ENCODE results near the gene ZNF670. TPM values are rescaled to one million over a fixed set of nuclear protein-coding genes. Genes with fewer than 3 reads are reported as not detected.
"Not testable (repeated sequence)": the region's sequence is repeated elsewhere in the genome, so short reads cannot be mapped to it uniquely, and the experiment has no call there.

ZNF670 gene
- total RNA-seq, 8 experiments from 2014 or later = 1.7 to 15.2 (median 8.6) TPM

- no peak for ATAC-seq (replicated peaks in 6 of 8)
- in situ Hi-C loops (cut with MboI; ENCODE audit: low pct_unique_long_range_greater_than_20kb in 2 of 9, low sequenced_read_pairs in 9 of 9, unreplicated experiment in 9 of 9) = loop anchor here in 1 of 9 experiments (25.0 kb wide), 1 partner anchor 98 kb away; no protein-coding TSS in a partner anchor
- WGBS, 10 experiments = 35 to 100% (median 91%) methylated on average over 1 to 4 of the region's 4 CpGs
- H3K4me1 ChIP-seq (replicated peaks in 1 of 2) = no peaks in the 10 kb centered on the region
- no peak overlapping the region for H3K27ac ChIP-seq
- H3K4me3 ChIP-seq = no peak overlapping the region
Observed at GRCh38 chr1:247060771-247061170, 17.8 kb downstream of the ZNF670 start.

- no peak for ATAC-seq (replicated peaks in 6 of 8)
- WGBS, 10 experiments = 69 to 100% (median 96%) methylated on average over 1 to 2 of the region's 2 CpGs
- Histone ChIP-seq H3K4me3 (no peak overlapping the region), H3K27ac (no peak overlapping the region), H3K4me1 (replicated peaks in 1 of 2) (no peaks in the 10 kb centered on the region)
- in situ Hi-C loops (cut with MboI; ENCODE audit: low pct_unique_long_range_greater_than_20kb in 2 of 9, low sequenced_read_pairs in 9 of 9, unreplicated experiment in 9 of 9) = loop anchor here in 1 of 9 experiments (25.0 kb wide), 1 partner anchor 94 kb away; no protein-coding TSS in a partner anchor
Observed at GRCh38 chr1:247056071-247056470, 22.5 kb downstream of the ZNF670 start.

- 25 to 80% (median 60%) methylated on average over 1 to 2 of the region's 2 CpGs; no CpG with 5 or more reads in 2 of the 10 experiments for WGBS, 10 experiments
- no peaks in the 10 kb centered on the region for H3K4me1 ChIP-seq (replicated peaks in 1 of 2)
- no peak overlapping the region for H3K27ac ChIP-seq
- no peak overlapping the region for H3K4me3 ChIP-seq
- no peak for ATAC-seq (replicated peaks in 6 of 8)
- in situ Hi-C loops (cut with MboI; ENCODE audit: low pct_unique_long_range_greater_than_20kb in 2 of 9, low sequenced_read_pairs in 9 of 9, unreplicated experiment in 9 of 9) = loop anchor here in 1 of 9 experiments (25.0 kb wide), 1 partner anchor 93 kb away; no protein-coding TSS in a partner anchor
Observed at GRCh38 chr1:247054992-247055415, 23.6 kb downstream of the ZNF670 start.

- WGBS, 10 experiments = 83 to 100% (median 100%) methylated on average over 1 to 2 of the region's 2 CpGs; no CpG with 5 or more reads in 3 of the 10 experiments
- H3K27ac ChIP-seq = no peak overlapping the region
- no peak for ATAC-seq (replicated peaks in 6 of 8)
- no peak overlapping the region for H3K4me3 ChIP-seq
- in situ Hi-C loops (cut with MboI; ENCODE audit: low pct_unique_long_range_greater_than_20kb in 2 of 9, low sequenced_read_pairs in 9 of 9, unreplicated experiment in 9 of 9) = no loop called here
- no peaks in the 10 kb centered on the region for H3K4me1 ChIP-seq (replicated peaks in 1 of 2)
Observed at GRCh38 chr1:247047702-247048101, 30.9 kb downstream of the ZNF670 start.

- H3K4me1 ChIP-seq (replicated peaks in 1 of 2) = no peaks in the 10 kb centered on the region
- H3K27ac ChIP-seq = no peak overlapping the region
- no peak overlapping the region for H3K4me3 ChIP-seq
- ATAC-seq (replicated peaks in 6 of 8) = no peak
- 80 to 100% (median 87%) methylated on average over 1 to 2 of the region's 2 CpGs; no CpG with 5 or more reads in 4 of the 10 experiments for WGBS, 10 experiments
- in situ Hi-C loops (cut with MboI; ENCODE audit: low pct_unique_long_range_greater_than_20kb in 2 of 9, low sequenced_read_pairs in 9 of 9, unreplicated experiment in 9 of 9) = no loop called here
Observed at GRCh38 chr1:247047260-247047659, 31.4 kb downstream of the ZNF670 start.

- in situ Hi-C loops (cut with MboI; ENCODE audit: low pct_unique_long_range_greater_than_20kb in 2 of 9, low sequenced_read_pairs in 9 of 9, unreplicated experiment in 9 of 9) = no loop called here
- WGBS, 10 experiments = 71 to 98% (median 93%) methylated on average over 4 to 5 of the region's 5 CpGs; no CpG with 5 or more reads in 2 of the 10 experiments
- Histone ChIP-seq H3K27ac (no peak overlapping the region), H3K4me1 (replicated peaks in 1 of 2) (no peaks in the 10 kb centered on the region), H3K4me3 (no peak overlapping the region)
- no peak for ATAC-seq (replicated peaks in 6 of 8)
Observed at GRCh38 chr1:247043406-247043805, 35.2 kb downstream of the ZNF670 start.

- 78 to 100% (median 94%) methylated on average over 1 to 6 of the region's 6 CpGs for WGBS, 10 experiments
- H3K4me1 ChIP-seq (replicated peaks in 1 of 2) = no peaks in the 10 kb centered on the region
- in situ Hi-C loops (cut with MboI; ENCODE audit: low pct_unique_long_range_greater_than_20kb in 2 of 9, low sequenced_read_pairs in 9 of 9, unreplicated experiment in 9 of 9) = no loop called here
- ATAC-seq (replicated peaks in 6 of 8) = no peak
- no peak overlapping the region for H3K27ac ChIP-seq
- H3K4me3 ChIP-seq = no peak overlapping the region
Observed at GRCh38 chr1:247037511-247038320, 40.9 kb downstream of the ZNF670 start.

- in situ Hi-C loops (cut with MboI; ENCODE audit: low pct_unique_long_range_greater_than_20kb in 2 of 9, low sequenced_read_pairs in 9 of 9, unreplicated experiment in 9 of 9); H3K4me1 ChIP-seq (replicated peaks in 1 of 2); ATAC-seq (replicated peaks in 6 of 8); H3K27ac ChIP-seq; H3K4me3 ChIP-seq: not testable (repeated sequence)
- no CpG with 5 or more reads among the region's 30 CpGs for WGBS, 10 experiments
Observed at GRCh38 chr1:247032306-247032705, 46.3 kb downstream of the ZNF670 start.

Other genes starting within 250 kb of the ZNF670 start
- gene AHCTF1, start 146.9 kb downstream of the ZNF670 start, total RNA-seq = 10 to 100 TPM; 25.6 to 50.4 (median 32.5) TPM
- gene ZNF695, start 70.8 kb downstream of the ZNF670 start, total RNA-seq = 10 to 100 TPM in 1 of 8 experiments, 1 to 10 TPM in 5, under 1 TPM in 1, not detected in 1; 0.86 to 12.5 (median 4.9) TPM
- gene ZNF669, start 25.5 kb upstream of the ZNF670 start, total RNA-seq = 10 to 100 TPM in 6 of 8 experiments, 1 to 10 TPM in 2; 4.6 to 37.0 (median 19.7) TPM
- 100 to 1,000 TPM in 4 of 8 experiments, 10 to 100 TPM in 4; 21.5 to 160 (median 73.3) TPM for gene ZNF124, start 93.2 kb upstream of the ZNF670 start, total RNA-seq
- gene VN1R5, start 177.3 kb upstream of the ZNF670 start, total RNA-seq = under 1 TPM in 6 of 8 experiments, not detected in 2; 0.16 to 0.52 (median 0.27) TPM

Measured in motor neuron (in vitro differentiated cells).